Sigmoid colon (tissue), 7 donors: ENCODE data around the gene GNB5. TPM values are rescaled to one million over a fixed set of nuclear protein-coding genes. Genes with fewer than 3 reads are reported as not detected.

Experiments
- DNase-seq: peaks from one replicate; pipeline ENCODE4 v3.0.0-alpha.2; 2019
- H3K27ac ChIP-seq, 4 donors: fragments of 200-600 bp; sonication (generic); one replicate each; pipeline ENCODE4 v1.5.1; 2016 to 2019; ENCODE audit warnings: mild to moderate bottlenecking in 1 of 4
- H3K27me3 ChIP-seq, 3 donors: fragments of 200-600 bp; sonication (generic); one replicate each; pipeline ENCODE4 v1.5.1; 2019; ENCODE audit warnings: mild to moderate bottlenecking in 1 of 3
- H3K36me3 ChIP-seq, 4 donors: fragments of 200-600 bp; sonication (generic); one replicate each; pipeline ENCODE4 v1.5.1; 2016 to 2019
- H3K4me1 ChIP-seq, 4 donors: fragments of 200-600 bp; sonication (generic); one replicate each; pipeline ENCODE4 v1.5.1; 2017 to 2019
- H3K4me3 ChIP-seq, 4 donors: fragments of 200-600 bp; sonication (generic); one replicate each; pipeline ENCODE4 v1.5.1; 2017 to 2019; ENCODE audit warnings: mild to moderate bottlenecking in 2 of 4, moderate library complexity in 1 of 4
- H3K9me3 ChIP-seq, 4 donors: fragments of 200-600 bp in 3 of 4; sonication (generic) in 3 of 4; one replicate each; pipeline versions ENCODE4 v1.5.1 to v1.6.1; 2013 to 2019
- CTCF ChIP-seq, 4 experiments: fragments of 450-650 bp in 3 of 4; fragments of 200-600 bp in 1 of 4; IDR thresholded peaks; one replicate each; pipeline ENCODE4 v1.5.1; 2016 to 2019; ENCODE audit warnings: antibody characterized with exemption in 4 of 4, mild to moderate bottlenecking in 3 of 4, moderate library complexity in 2 of 4
- EP300 ChIP-seq, 4 donors: sonication (generic); formaldehyde crosslinking; IDR thresholded peaks; one replicate each; pipeline ENCODE4 v1.6.1; 2017; ENCODE audit warnings: antibody characterized with exemption in 4 of 4
- POLR2A ChIP-seq, 2 donors: fragments of 450-650 bp; IDR thresholded peaks; one replicate each; pipeline ENCODE4 v1.6.1; 2016; ENCODE audit warnings: antibody characterized with exemption in 2 of 2, mild to moderate bottlenecking in 2 of 2, moderate library complexity in 2 of 2
- POLR2AphosphoS5 ChIP-seq, 4 donors: sonication (generic); formaldehyde crosslinking; IDR thresholded peaks; one replicate each; pipeline ENCODE4 v1.6.1; 2017; ENCODE audit warnings: antibody characterized with exemption in 4 of 4
- WGBS, 2 donors: extraction: QIAGEN DNeasy Blood & Tissue Kit; methylation state at CpG; one replicate each; pipeline ENCODE4 v1.1.7; 2013; 5-methylcytosine and 5-hydroxymethylcytosine counted together
- intact Hi-C: fragments of 100-400 bp; cut with DNase I; formaldehyde crosslinking; loops from one replicate; pipeline ENCODE4 v1.15.1; 2023
- polyA plus RNA-seq, 3 donors: library from polyadenylated mRNA; stranded (reverse); fragments of 200-250 nt; gene quantifications; one replicate each; pipeline ENCODE4 v1.2.3, GENCODE V29; 2013
- total RNA-seq, 4 donors: library from RNA; depleted of rRNA; stranded (reverse); fragments of >200 nt; gene quantifications; one replicate each; pipeline ENCODE4 v1.1.0, GENCODE V29; 2016
- donor health status: healthy with polysubstance abuse.
- donor health status: Bipolar disorder and iron deficiency.
- donor health status: healthy.

GNB5 gene
- total and polyA plus RNA-seq, 7 donors: 7.8 to 39.9 (median 31.9) TPM

GRCh38 chr15:52164631-52165265, 26.4 kb downstream of the GNB5 start:
- peaks cover 0 to 4% (median 0%) of the 10 kb centered on the region in 4 donors for H3K9me3 ChIP-seq
- intact Hi-C loops: no loop called here
- no peak for TF ChIP-seq POLR2AphosphoS5 (IDR thresholded peaks at IDR 0.05)
- TF ChIP-seq POLR2A (IDR thresholded peaks at IDR 0.05): no peak
- TF ChIP-seq EP300 (IDR thresholded peaks at IDR 0.05): no peak
- TF ChIP-seq CTCF (IDR thresholded peaks at IDR 0.05): no peak
- peaks cover 0 to 25% (median 0%) of the 10 kb centered on the region in 4 donors for H3K36me3 ChIP-seq
- no peak overlapping the region for H3K4me3 ChIP-seq
- DNase-seq: no peak
- H3K27ac ChIP-seq: peak overlapping the region in 2 of 4 donors; percentile 5 to 12
- no peaks in the 10 kb centered on the region for H3K27me3 ChIP-seq
- no peaks in the 10 kb centered on the region for H3K4me1 ChIP-seq
- 75 to 93% methylated on average over 2 of the region's 2 CpGs for WGBS, 2 donors

- Histone ChIP-seq H3K4me3 (no peak overlapping the region), H3K36me3 (peaks cover 0 to 25% (median 0%) of the 10 kb centered on the region in 4 donors), H3K27ac (no peak overlapping the region), H3K27me3 (no peaks in the 10 kb centered on the region), H3K9me3 (peaks cover 0 to 4% (median 0%) of the 10 kb centered on the region in 4 donors), H3K4me1 (no peaks in the 10 kb centered on the region)
- WGBS, 2 donors: 93 to 94% methylated on average over 19 of the region's 19 CpGs
- no peak for TF ChIP-seq POLR2AphosphoS5 (IDR thresholded peaks at IDR 0.05)
- no peak for TF ChIP-seq POLR2A (IDR thresholded peaks at IDR 0.05)
- TF ChIP-seq EP300 (IDR thresholded peaks at IDR 0.05): no peak
- TF ChIP-seq CTCF (IDR thresholded peaks at IDR 0.05): no peak
- intact Hi-C loops: no loop called here
- no peak for DNase-seq
Measured at GRCh38 chr15:52163321-52164190, 27.6 kb downstream of the GNB5 start.

- TF ChIP-seq EP300 (IDR thresholded peaks at IDR 0.05): no peak
- no peak for TF ChIP-seq CTCF (IDR thresholded peaks at IDR 0.05)
- TF ChIP-seq POLR2A (IDR thresholded peaks at IDR 0.05): no peak
- no peak for TF ChIP-seq POLR2AphosphoS5 (IDR thresholded peaks at IDR 0.05)
- Histone ChIP-seq H3K36me3 (peaks cover 0 to 25% (median 0%) of the 10 kb centered on the region in 4 donors), H3K27me3 (no peaks in the 10 kb centered on the region), H3K4me1 (no peaks in the 10 kb centered on the region), H3K4me3 (no peak overlapping the region), H3K27ac (no peak overlapping the region), H3K9me3 (peaks cover 0 to 4% (median 0%) of the 10 kb centered on the region in 4 donors)
- intact Hi-C loops: no loop called here
- DNase-seq: no peak
- WGBS, 2 donors: 91 to 93% methylated on average over 22 of the region's 22 CpGs
Measured at GRCh38 chr15:52162876-52163275, 28.3 kb downstream of the GNB5 start.

GRCh38 chr15:52162260-52162659, 28.9 kb downstream of the GNB5 start:
- Histone ChIP-seq H3K4me3 (no peak overlapping the region), H3K9me3 (peaks cover 0 to 4% (median 0%) of the 10 kb centered on the region in 4 donors), H3K27me3 (no peaks in the 10 kb centered on the region), H3K4me1 (no peaks in the 10 kb centered on the region), H3K36me3 (peaks cover 0 to 25% (median 0%) of the 10 kb centered on the region in 4 donors), H3K27ac (no peak overlapping the region)
- 88 to 92% methylated on average over 4 of the region's 4 CpGs for WGBS, 2 donors
- no peak for TF ChIP-seq CTCF (IDR thresholded peaks at IDR 0.05)
- no peak for TF ChIP-seq POLR2AphosphoS5 (IDR thresholded peaks at IDR 0.05)
- TF ChIP-seq EP300 (IDR thresholded peaks at IDR 0.05): no peak
- no peak for TF ChIP-seq POLR2A (IDR thresholded peaks at IDR 0.05)
- intact Hi-C loops: no loop called here
- no peak for DNase-seq
